Measurements from ENCODE around the gene GABRA4.

Gene GABRA4

GRCh38 chr4:47032405-47033106 is 39.2 kb upstream of the GABRA4 start:
- peak; percentile 97 for ATAC-seq
- TF ChIP-seq GLIS3 (CRISPR knock-in tag; IDR thresholded peaks at IDR 0.05): no peak
- TF ChIP-seq CSDC2 (CRISPR knock-in tag; IDR thresholded peaks at IDR 0.05): no peak
- TF ChIP-seq OSR1 (CRISPR knock-in tag; IDR thresholded peaks at IDR 0.05): no peak
- TF ChIP-seq CREB5 (CRISPR knock-in tag; IDR thresholded peaks at IDR 0.05; ENCODE audit: low read depth): no peak

GRCh38 chr4:47031751-47032404 is 38.5 kb upstream of the GABRA4 start:
- ATAC-seq: peak; percentile 29
- TF ChIP-seq RARB (CRISPR knock-in tag; IDR thresholded peaks at IDR 0.05) (no peak), ISL1 (CRISPR knock-in tag; IDR thresholded peaks at IDR 0.05) (no peak), ESRRG (CRISPR knock-in tag; IDR thresholded peaks at IDR 0.05) (no peak), ARNTL (CRISPR knock-in tag; IDR thresholded peaks at IDR 0.05; ENCODE audit: borderline replicate concordance, low read depth) (no peak), TSHZ2 (CRISPR knock-in tag; IDR thresholded peaks at IDR 0.05) (no peak), TOX (CRISPR knock-in tag; IDR thresholded peaks at IDR 0.05; ENCODE audit: borderline replicate concordance) (no peak), OSR1 (CRISPR knock-in tag; IDR thresholded peaks at IDR 0.05) (no peak), GLIS3 (CRISPR knock-in tag; IDR thresholded peaks at IDR 0.05) (no peak), CREB5 (CRISPR knock-in tag; IDR thresholded peaks at IDR 0.05; ENCODE audit: low read depth) (no peak), CSDC2 (CRISPR knock-in tag; IDR thresholded peaks at IDR 0.05) (no peak), ZFP30 (CRISPR knock-in tag; IDR thresholded peaks at IDR 0.05) (no peak), PPARA (CRISPR knock-in tag; IDR thresholded peaks at IDR 0.05; ENCODE audit: borderline replicate concordance) (no peak), SNAI2 (CRISPR knock-in tag; IDR thresholded peaks at IDR 0.05) (no peak), BACH2 (CRISPR knock-in tag; IDR thresholded peaks at IDR 0.05; ENCODE audit: borderline replicate concordance) (no peak), ZFP3 (CRISPR knock-in tag; IDR thresholded peaks at IDR 0.05) (no peak)

- no peak for TF ChIP-seq ZFP30 (CRISPR knock-in tag; IDR thresholded peaks at IDR 0.05)
- no peak for TF ChIP-seq CSRNP3 (CRISPR knock-in tag; IDR thresholded peaks at IDR 0.05)
- no peak for TF ChIP-seq OSR1 (CRISPR knock-in tag; IDR thresholded peaks at IDR 0.05)
- no peak for TF ChIP-seq ARNTL (CRISPR knock-in tag; IDR thresholded peaks at IDR 0.05; ENCODE audit: borderline replicate concordance, low read depth)
- TF ChIP-seq SNAI2 (CRISPR knock-in tag; IDR thresholded peaks at IDR 0.05): no peak
- no peak for TF ChIP-seq CREB5 (CRISPR knock-in tag; IDR thresholded peaks at IDR 0.05; ENCODE audit: low read depth)
- TF ChIP-seq TOX (CRISPR knock-in tag; IDR thresholded peaks at IDR 0.05; ENCODE audit: borderline replicate concordance): no peak
- TF ChIP-seq ISL1 (CRISPR knock-in tag; IDR thresholded peaks at IDR 0.05): no peak
- no peak for TF ChIP-seq ZNF70 (CRISPR knock-in tag; IDR thresholded peaks at IDR 0.05)
- TF ChIP-seq BACH2 (CRISPR knock-in tag; IDR thresholded peaks at IDR 0.05; ENCODE audit: borderline replicate concordance): no peak
- TF ChIP-seq PATZ1 (CRISPR knock-in tag; IDR thresholded peaks at IDR 0.05; ENCODE audit: borderline replicate concordance): no peak
- TF ChIP-seq ZNF565 (CRISPR knock-in tag; conservative IDR thresholded peaks at IDR 0.05; ENCODE audit: low read depth): no peak
- no peak for TF ChIP-seq GLIS3 (CRISPR knock-in tag; IDR thresholded peaks at IDR 0.05)
- peak; percentile 52 for ATAC-seq
Observed at GRCh38 chr4:47031011-47031678, 37.8 kb upstream of the GABRA4 start, which contains the start of gene GABRB1. GABRB1 (plus strand) TSS chr4:47031567.

Measured in SK-N-SH treated with all-trans-retinoic acid at 6 μM for 48 hours (cell line).